ENCODE data around the gene MAML1. TPM values are rescaled to one million over a fixed set of nuclear protein-coding genes. Genes with fewer than 3 reads are reported as not detected.

MAML1 gene
- total RNA-seq, 1 experiment from 2014 or later: 42.2 TPM

DNA sequence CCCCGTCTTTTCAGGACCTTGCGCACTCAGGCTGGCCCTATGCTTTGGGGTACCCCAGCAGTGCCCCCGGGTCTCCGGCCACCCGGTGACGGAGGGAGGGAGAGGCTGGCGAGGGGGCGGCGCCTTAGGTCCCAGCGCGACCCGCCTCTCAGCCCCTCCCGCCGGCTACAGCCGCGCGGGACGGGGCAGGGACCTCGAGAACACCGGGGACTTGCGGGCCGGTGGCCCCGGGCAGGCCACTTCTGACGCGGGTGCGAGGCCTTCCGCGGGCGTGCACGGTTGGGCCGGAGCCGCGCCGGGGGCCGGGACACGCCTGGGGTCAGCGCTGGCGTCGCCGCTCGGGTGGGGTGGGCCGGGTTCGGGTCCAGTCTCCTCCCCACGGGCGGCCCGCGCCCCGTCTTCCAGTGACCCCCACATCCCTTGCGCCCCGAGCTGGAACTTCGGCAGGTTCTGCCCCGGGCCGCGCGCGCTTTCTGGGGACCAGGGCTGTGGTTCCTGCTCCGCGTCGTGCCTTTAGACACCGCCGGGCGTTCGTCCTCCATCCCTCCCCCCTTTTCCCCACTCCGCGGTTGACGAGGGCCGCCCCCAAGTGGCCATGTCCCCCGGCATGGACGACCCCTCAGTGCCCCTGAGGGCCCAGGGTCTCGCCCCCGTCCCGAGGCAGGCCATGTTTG, 84.3 kb downstream of the MAML1 start (continued):
- TF ChIP-seq, protein P1, sequence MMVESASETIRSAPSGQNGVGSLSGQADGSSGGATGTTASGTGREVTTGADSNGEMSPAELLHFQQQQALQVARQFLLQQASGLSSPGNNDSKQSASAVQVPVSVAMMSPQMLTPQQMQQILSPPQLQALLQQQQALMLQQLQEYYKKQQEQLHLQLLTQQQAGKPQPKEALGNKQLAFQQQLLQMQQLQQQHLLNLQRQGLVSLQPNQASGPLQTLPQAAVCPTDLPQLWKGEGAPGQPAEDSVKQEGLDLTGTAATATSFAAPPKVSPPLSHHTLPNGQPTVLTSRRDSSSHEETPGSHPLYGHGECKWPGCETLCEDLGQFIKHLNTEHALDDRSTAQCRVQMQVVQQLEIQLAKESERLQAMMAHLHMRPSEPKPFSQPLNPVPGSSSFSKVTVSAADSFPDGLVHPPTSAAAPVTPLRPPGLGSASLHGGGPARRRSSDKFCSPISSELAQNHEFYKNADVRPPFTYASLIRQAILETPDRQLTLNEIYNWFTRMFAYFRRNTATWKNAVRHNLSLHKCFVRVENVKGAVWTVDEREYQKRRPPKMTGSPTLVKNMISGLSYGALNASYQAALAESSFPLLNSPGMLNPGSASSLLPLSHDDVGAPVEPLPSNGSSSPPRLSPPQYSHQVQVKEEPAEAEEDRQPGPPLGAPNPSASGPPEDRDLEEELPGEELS (CRISPR knock-in tag; IDR thresholded peaks at IDR 0.05): 0 out of 2 replicates have a peak, but pooled peaks have one; percentile 13
- TF ChIP-seq MXD4 (CRISPR knock-in tag; IDR thresholded peaks at IDR 0.05; ENCODE audit: borderline replicate concordance): no peak
- TF ChIP-seq ZNF121 (CRISPR knock-in tag; IDR thresholded peaks at IDR 0.05): no peak
- TF ChIP-seq SOX15 (CRISPR knock-in tag; IDR thresholded peaks at IDR 0.05): no peak

DNA sequence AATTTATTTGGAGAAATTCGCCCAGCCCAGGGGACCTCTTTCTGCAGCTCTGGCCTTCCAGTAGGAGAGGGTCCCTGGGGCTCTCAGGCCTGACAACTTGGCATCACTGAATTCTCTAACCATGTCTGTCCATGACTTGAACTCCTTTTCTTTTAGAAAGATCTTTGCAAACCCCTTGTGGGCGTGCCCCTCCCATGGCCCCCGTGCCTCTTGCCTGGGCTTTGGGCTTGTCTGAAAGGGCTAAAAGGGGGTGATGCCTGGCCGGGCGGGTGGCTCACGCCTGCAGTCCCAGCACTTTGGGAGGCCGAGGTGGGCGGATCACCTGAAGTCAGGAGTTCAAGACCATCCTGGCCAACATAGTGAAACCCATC, 84.8 kb downstream of the MAML1 start:
- peaks cover 11% of the 10 kb centered on the region for H3K36me3 Mint-ChIP-seq
- POLR2A ChIA-PET: interaction anchor here (0.6 to 1.3 kb wide), 2 partner anchors 10 to 645 kb away, joined by 3 read pairs; no protein-coding TSS in a partner anchor
- ATAC-seq (no peak), DNase-seq (ENCODE audit: low spot score) (no peak)
- H3K27ac Mint-ChIP-seq: no peak overlapping the region
- peak overlapping the region; percentile 62 for H3K4me3 Mint-ChIP-seq
- CTCF ChIA-PET: interaction anchor here (1.3 to 1.9 kb wide), 3 partner anchors 16 to 158 kb away, joined by 3 to 8 read pairs (median 5); no protein-coding TSS in a partner anchor
- TF ChIP-seq ZNF512 (CRISPR knock-in tag; IDR thresholded peaks at IDR 0.05; ENCODE audit: borderline replicate concordance) (no peak), NFYB (CRISPR knock-in tag; conservative IDR thresholded peaks at IDR 0.05; ENCODE audit: low read depth) (no peak), KAT7 (CRISPR knock-in tag; IDR thresholded peaks at IDR 0.05; ENCODE audit: borderline replicate concordance) (no peak), ESRRA (CRISPR knock-in tag; IDR thresholded peaks at IDR 0.05; ENCODE audit: borderline replicate concordance) (no peak), EMX1 (CRISPR knock-in tag; IDR thresholded peaks at IDR 0.05) (no peak), OVOL2 (CRISPR knock-in tag; IDR thresholded peaks at IDR 0.05; ENCODE audit: borderline replicate concordance) (no peak), GABPB1 (CRISPR knock-in tag; IDR thresholded peaks at IDR 0.05) (no peak), ZNF121 (CRISPR knock-in tag; IDR thresholded peaks at IDR 0.05) (no peak), FOXP1 (CRISPR knock-in tag; IDR thresholded peaks at IDR 0.05; ENCODE audit: borderline replicate concordance) (no peak), SMAD4 (CRISPR knock-in tag; IDR thresholded peaks at IDR 0.05) (no peak), GTF2I (CRISPR knock-in tag; conservative IDR thresholded peaks at IDR 0.05) (no peak), ZBTB43 (CRISPR knock-in tag; IDR thresholded peaks at IDR 0.05) (no peak), ZNF138 (CRISPR knock-in tag; conservative IDR thresholded peaks at IDR 0.05) (no peak), NFE2L1 (CRISPR knock-in tag; IDR thresholded peaks at IDR 0.05) (no peak)
- TF ChIP-seq, protein P2, sequence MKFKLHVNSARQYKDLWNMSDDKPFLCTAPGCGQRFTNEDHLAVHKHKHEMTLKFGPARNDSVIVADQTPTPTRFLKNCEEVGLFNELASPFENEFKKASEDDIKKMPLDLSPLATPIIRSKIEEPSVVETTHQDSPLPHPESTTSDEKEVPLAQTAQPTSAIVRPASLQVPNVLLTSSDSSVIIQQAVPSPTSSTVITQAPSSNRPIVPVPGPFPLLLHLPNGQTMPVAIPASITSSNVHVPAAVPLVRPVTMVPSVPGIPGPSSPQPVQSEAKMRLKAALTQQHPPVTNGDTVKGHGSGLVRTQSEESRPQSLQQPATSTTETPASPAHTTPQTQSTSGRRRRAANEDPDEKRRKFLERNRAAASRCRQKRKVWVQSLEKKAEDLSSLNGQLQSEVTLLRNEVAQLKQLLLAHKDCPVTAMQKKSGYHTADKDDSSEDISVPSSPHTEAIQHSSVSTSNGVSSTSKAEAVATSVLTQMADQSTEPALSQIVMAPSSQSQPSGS (CRISPR knock-in tag; IDR thresholded peaks at IDR 0.05; ENCODE audit: borderline replicate concordance, low read depth): no peak
- no peaks in the 10 kb centered on the region for H3K9me3 Mint-ChIP-seq
- H3K4me1 Mint-ChIP-seq: peaks cover 46% of the 10 kb centered on the region
- peaks cover 22% of the 10 kb centered on the region for H3K27me3 Mint-ChIP-seq (ENCODE audit: low read depth)

All from WTC11 (cell line).